ENCODE measurements around the gene ST6GALNAC5.

Gene ST6GALNAC5

GRCh38 chr1:76955652-76956051 is 88.4 kb downstream of the ST6GALNAC5 start:
- H3K9ac ChIP-seq (ENCODE audit: low read depth, low read length, poor library complexity, severe bottlenecking), result no peak overlapping the region
- H3K9me2 ChIP-seq (replicated peaks; ENCODE audit: low read depth, low read length), result no peaks in the 10 kb centered on the region
- no peaks in the 10 kb centered on the region; the same call in 1 of the 2 replicates for H3K9me3 ChIP-seq (ENCODE audit: insufficient read depth, low read depth, low read length)
- no peaks in the 10 kb centered on the region for H3K79me2 ChIP-seq (ENCODE audit: insufficient read depth, low read length)
- no peaks in the 10 kb centered on the region for H4K20me1 ChIP-seq (ENCODE audit: insufficient read depth, low read length, poor library complexity, severe bottlenecking)
- no peaks in the 10 kb centered on the region for H3K36me3 ChIP-seq (ENCODE audit: insufficient read depth, low read length)
- no peak overlapping the region for H3K4me2 ChIP-seq (ENCODE audit: low read depth, low read length, poor library complexity, severe bottlenecking)
- TF ChIP-seq EZH2phosphoT487 (IDR thresholded peaks at IDR 0.05; ENCODE audit: borderline replicate concordance), result no peak
- TF ChIP-seq CTCF (conservative IDR thresholded peaks at IDR 0.05; ENCODE audit: low read length), result no peak
- H3F3A ChIP-seq (ENCODE audit: low read depth), result no peaks in the 10 kb centered on the region
- no peaks in the 10 kb centered on the region for H3K27me3 ChIP-seq (ENCODE audit: insufficient read depth, low read length, poor library complexity, severe bottlenecking)
- H2AFZ ChIP-seq (ENCODE audit: low read length), result no peak overlapping the region
- H3K4me3 ChIP-seq (ENCODE audit: low read length, poor library complexity, severe bottlenecking), result no peak overlapping the region
- H3K4me1 ChIP-seq (ENCODE audit: insufficient read depth, low read length, poor library complexity, severe bottlenecking), result no peaks in the 10 kb centered on the region

GRCh38 chr1:76957961-76958360 is 90.7 kb downstream of the ST6GALNAC5 start:
- Histone ChIP-seq H3K27me3 (ENCODE audit: insufficient read depth, low read length, poor library complexity, severe bottlenecking) (no peaks in the 10 kb centered on the region), H3K9me3 (ENCODE audit: insufficient read depth, low read depth, low read length) (no peaks in the 10 kb centered on the region; the same call in 1 of the 2 replicates), H3F3A (ENCODE audit: low read depth) (no peaks in the 10 kb centered on the region), H3K4me1 (ENCODE audit: insufficient read depth, low read length, poor library complexity, severe bottlenecking) (no peaks in the 10 kb centered on the region), H3K9me2 (replicated peaks; ENCODE audit: low read depth, low read length) (no peaks in the 10 kb centered on the region), H3K36me3 (ENCODE audit: insufficient read depth, low read length) (no peaks in the 10 kb centered on the region), H4K20me1 (ENCODE audit: insufficient read depth, low read length, poor library complexity, severe bottlenecking) (no peaks in the 10 kb centered on the region), H3K9ac (ENCODE audit: low read depth, low read length, poor library complexity, severe bottlenecking) (no peak overlapping the region), H3K79me2 (ENCODE audit: insufficient read depth, low read length) (no peaks in the 10 kb centered on the region), H2AFZ (ENCODE audit: low read length) (no peak overlapping the region), H3K4me2 (ENCODE audit: low read depth, low read length, poor library complexity, severe bottlenecking) (no peak overlapping the region), H3K4me3 (ENCODE audit: low read length, poor library complexity, severe bottlenecking) (no peak overlapping the region)
- TF ChIP-seq CTCF (conservative IDR thresholded peaks at IDR 0.05; ENCODE audit: low read length) (no peak), EZH2phosphoT487 (IDR thresholded peaks at IDR 0.05; ENCODE audit: borderline replicate concordance) (no peak)

- Histone ChIP-seq H3K9me2 (replicated peaks; ENCODE audit: low read depth, low read length) (no peaks in the 10 kb centered on the region), H3K9ac (ENCODE audit: low read depth, low read length, poor library complexity, severe bottlenecking) (no peak overlapping the region), H3K79me2 (ENCODE audit: insufficient read depth, low read length) (no peaks in the 10 kb centered on the region), H3K4me3 (ENCODE audit: low read length, poor library complexity, severe bottlenecking) (no peak overlapping the region), H4K20me1 (ENCODE audit: insufficient read depth, low read length, poor library complexity, severe bottlenecking) (no peaks in the 10 kb centered on the region), H3K9me3 (ENCODE audit: insufficient read depth, low read depth, low read length) (no peaks in the 10 kb centered on the region; the same call in 1 of the 2 replicates), H3K27me3 (ENCODE audit: insufficient read depth, low read length, poor library complexity, severe bottlenecking) (no peaks in the 10 kb centered on the region), H3K4me1 (ENCODE audit: insufficient read depth, low read length, poor library complexity, severe bottlenecking) (no peaks in the 10 kb centered on the region), H2AFZ (ENCODE audit: low read length) (no peak overlapping the region), H3F3A (ENCODE audit: low read depth) (no peaks in the 10 kb centered on the region), H3K4me2 (ENCODE audit: low read depth, low read length, poor library complexity, severe bottlenecking) (no peak overlapping the region), H3K36me3 (ENCODE audit: insufficient read depth, low read length) (no peaks in the 10 kb centered on the region)
- TF ChIP-seq CTCF (conservative IDR thresholded peaks at IDR 0.05; ENCODE audit: low read length) (no peak), EZH2phosphoT487 (IDR thresholded peaks at IDR 0.05; ENCODE audit: borderline replicate concordance) (no peak)
Observed at GRCh38 chr1:76958828-76959227, 91.5 kb downstream of the ST6GALNAC5 start.
